Measurements from ENCODE around the gene ZDHHC8. TPM values are rescaled to one million over a fixed set of nuclear protein-coding genes. Genes with fewer than 3 reads are reported as not detected.

Gene ZDHHC8
- total and polyA plus RNA-seq, 3 experiments from 2014 or later = 4.4 to 80.7 (median 74.7) TPM

DNA sequence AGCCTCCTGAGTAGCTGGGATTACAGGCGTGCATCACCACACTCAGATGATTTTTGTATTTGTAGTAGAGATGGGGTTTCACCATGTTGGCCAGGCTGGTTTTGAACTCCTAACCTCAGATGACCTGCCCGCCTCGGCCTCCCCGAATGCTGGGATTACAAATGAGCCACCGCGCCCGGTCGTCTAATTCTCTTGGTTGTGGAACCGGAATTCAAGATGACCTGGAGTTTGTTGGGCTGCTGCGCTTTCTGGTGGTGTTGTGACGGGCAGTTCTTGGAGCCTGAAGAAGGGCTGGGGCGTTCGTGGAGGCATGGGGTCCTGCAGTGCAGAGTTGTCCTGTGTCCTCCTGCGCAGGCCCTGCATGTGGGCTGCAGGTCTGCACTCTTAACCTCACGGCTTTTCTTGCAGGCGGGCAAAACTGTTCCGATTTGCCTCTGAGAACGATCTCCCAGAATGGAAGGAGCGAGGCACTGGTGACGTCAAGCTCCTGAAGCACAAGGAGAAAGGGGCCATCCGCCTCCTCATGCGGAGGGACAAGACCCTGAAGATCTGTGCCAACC, 9.7 kb upstream of the ZDHHC8 start:
- H3K36me3 ChIP-seq (ENCODE audit: insufficient read depth, low read length) = peaks cover 49% of the 10 kb centered on the region
- ChIA-PET POLR2A (interaction anchor here (1.6 kb wide), 1 partner anchor 21 kb away, joined by 3 read pairs; no protein-coding TSS in a partner anchor), CTCF (no interaction called here)
- H3K4me1 Mint-ChIP-seq = peaks cover 31 to 53% (median 34%) of the 10 kb centered on the region in 3 donors
- H3K27ac Mint-ChIP-seq = peak overlapping the region in 5 of 8 donors; percentile 4 to 68 (median 36)
- H3K4me1 ChIP-seq (ENCODE audit: insufficient read depth, low read length) = peaks cover 22% of the 10 kb centered on the region
- H3K4me3 ChIP-seq (ENCODE audit: low read length) = no peak overlapping the region
- H3K27me3 ChIP-seq (ENCODE audit: insufficient read depth, low read length, poor library complexity, severe bottlenecking) = no peaks in the 10 kb centered on the region
- no peak for DNase-seq
- H3K36me3 Mint-ChIP-seq = peaks cover 0 to 64% (median under 1%) of the 10 kb centered on the region in 3 donors
- H3K9me3 ChIP-seq (ENCODE audit: low read length) = no peaks in the 10 kb centered on the region
- H3K4me3 Mint-ChIP-seq = peak overlapping the region in 1 of 7 donors; percentile 34
- H3K9me3 Mint-ChIP-seq = no peaks in the 10 kb centered on the region
- H3K27me3 Mint-ChIP-seq = no peaks in the 10 kb centered on the region
- no peak overlapping the region for H3K27ac ChIP-seq (ENCODE audit: low read depth, low read length)

DNA sequence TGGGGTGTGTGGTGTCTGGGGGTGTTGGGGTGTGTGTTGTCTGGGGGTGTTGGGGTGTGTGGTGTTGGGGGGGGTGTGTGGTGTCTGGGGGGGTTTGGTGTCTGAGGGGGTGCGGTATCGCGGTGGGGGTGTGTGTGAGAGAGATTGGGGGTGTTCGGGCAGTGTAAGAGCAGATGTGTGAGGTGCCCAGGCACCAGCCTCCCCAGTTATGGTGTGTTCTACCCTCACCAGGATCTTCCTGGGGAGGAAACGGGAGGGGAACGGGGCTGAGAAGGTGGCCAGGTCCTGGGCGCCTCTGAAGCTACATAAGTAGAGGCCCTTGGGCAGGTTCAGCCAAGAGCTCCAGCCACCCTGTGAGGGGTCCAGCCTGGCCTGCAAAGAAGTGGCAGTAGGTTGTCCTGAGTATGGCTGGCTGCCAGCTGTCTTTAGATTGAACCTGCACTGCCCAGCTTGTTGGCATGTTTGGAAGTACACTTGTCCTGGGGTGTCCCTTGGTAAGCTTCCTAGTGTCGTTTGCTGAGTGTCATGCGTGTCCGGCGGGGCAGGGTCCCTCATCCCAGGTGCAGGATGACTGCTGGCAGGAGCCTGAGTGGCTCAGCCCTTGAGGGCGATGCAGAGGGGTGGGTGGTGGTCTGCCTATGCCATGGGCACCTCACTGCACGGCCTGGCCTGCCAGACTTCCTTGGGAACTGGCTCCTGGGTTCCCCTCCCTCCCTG, 8.1 kb upstream of the ZDHHC8 start:
- H3K4me1 Mint-ChIP-seq = peaks cover 25 to 41% (median 27%) of the 10 kb centered on the region in 3 donors
- Histone ChIP-seq H3K36me3 (ENCODE audit: insufficient read depth, low read length) (peaks cover 49% of the 10 kb centered on the region), H3K27ac (ENCODE audit: low read depth, low read length) (no peak overlapping the region), H3K27me3 (ENCODE audit: insufficient read depth, low read length, poor library complexity, severe bottlenecking) (no peaks in the 10 kb centered on the region), H3K9me3 (ENCODE audit: low read length) (no peaks in the 10 kb centered on the region), H3K4me3 (ENCODE audit: low read length) (no peak overlapping the region), H3K4me1 (ENCODE audit: insufficient read depth, low read length) (peaks cover 16% of the 10 kb centered on the region)
- ChIA-PET CTCF (interaction anchor here (1.1 to 1.5 kb wide), 2 partner anchors 13 to 22 kb away, joined by 3 read pairs; no protein-coding TSS in a partner anchor), POLR2A (no interaction called here)
- H3K9me3 Mint-ChIP-seq = no peaks in the 10 kb centered on the region
- peaks cover 0 to 71% (median 2%) of the 10 kb centered on the region in 3 donors for H3K36me3 Mint-ChIP-seq
- H3K27me3 Mint-ChIP-seq = no peaks in the 10 kb centered on the region
- peak overlapping the region in 6 of 8 donors; percentile 34 to 94 (median 72) for H3K27ac Mint-ChIP-seq
- DNase-seq = peak in 1 of 5 donors; percentile 26
- H3K4me3 Mint-ChIP-seq = peak overlapping the region in 2 of 7 donors; percentile 14 to 74

DNA sequence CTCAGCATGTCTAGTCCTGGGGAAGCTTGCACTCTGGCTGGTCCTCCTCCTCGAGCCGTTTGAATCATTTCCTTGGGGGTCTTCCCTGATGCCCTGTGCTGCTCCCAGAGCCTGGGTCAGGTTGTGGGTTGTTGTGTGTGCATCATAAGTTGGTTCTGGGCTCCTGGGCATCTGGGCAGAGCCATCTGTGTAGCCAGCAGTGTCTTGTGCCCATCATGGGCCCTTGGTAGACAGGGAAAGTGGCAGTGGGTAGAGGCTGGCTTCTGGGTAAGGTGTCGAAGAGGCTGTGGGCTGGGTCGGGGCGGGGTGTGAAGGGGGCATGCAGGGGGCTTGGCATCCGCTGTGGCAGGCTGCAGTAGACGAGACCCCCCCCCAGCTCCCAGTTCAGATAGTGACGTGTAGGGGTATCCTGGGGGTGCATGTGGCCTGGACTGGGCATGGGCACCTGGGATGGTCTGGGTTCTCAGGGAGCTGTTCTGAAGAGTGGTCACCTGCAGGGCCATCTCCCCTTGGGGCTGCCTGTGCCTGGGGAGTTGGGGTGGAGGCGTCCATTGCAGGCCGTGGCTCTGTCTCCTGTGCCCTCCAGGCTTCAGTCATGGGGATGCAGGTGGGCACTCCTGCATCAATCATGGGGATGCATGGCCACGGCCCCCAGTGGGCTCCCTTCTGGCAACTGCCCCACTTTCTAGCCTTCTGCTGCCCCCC, 7.4 kb upstream of the ZDHHC8 start:
- DNase-seq = no peak
- peaks cover 20 to 39% (median 25%) of the 10 kb centered on the region in 3 donors for H3K4me1 Mint-ChIP-seq
- H3K27ac Mint-ChIP-seq = peak overlapping the region in 2 of 8 donors; percentile 48 to 75
- Histone ChIP-seq H3K36me3 (ENCODE audit: insufficient read depth, low read length) (peaks cover 43% of the 10 kb centered on the region), H3K4me3 (ENCODE audit: low read length) (no peak overlapping the region), H3K4me1 (ENCODE audit: insufficient read depth, low read length) (peaks cover 12% of the 10 kb centered on the region), H3K9me3 (ENCODE audit: low read length) (no peaks in the 10 kb centered on the region), H3K27ac (ENCODE audit: low read depth, low read length) (no peak overlapping the region), H3K27me3 (ENCODE audit: insufficient read depth, low read length, poor library complexity, severe bottlenecking) (no peaks in the 10 kb centered on the region)
- H3K36me3 Mint-ChIP-seq = peaks cover 0 to 68% (median 2%) of the 10 kb centered on the region in 3 donors
- ChIA-PET CTCF (interaction anchor here (1.1 to 1.5 kb wide), 2 partner anchors 13 to 23 kb away, joined by 3 read pairs; no protein-coding TSS in a partner anchor), POLR2A (no interaction called here)
- H3K9me3 Mint-ChIP-seq = no peaks in the 10 kb centered on the region
- no peaks in the 10 kb centered on the region for H3K27me3 Mint-ChIP-seq
- no peak overlapping the region for H3K4me3 Mint-ChIP-seq

DNA sequence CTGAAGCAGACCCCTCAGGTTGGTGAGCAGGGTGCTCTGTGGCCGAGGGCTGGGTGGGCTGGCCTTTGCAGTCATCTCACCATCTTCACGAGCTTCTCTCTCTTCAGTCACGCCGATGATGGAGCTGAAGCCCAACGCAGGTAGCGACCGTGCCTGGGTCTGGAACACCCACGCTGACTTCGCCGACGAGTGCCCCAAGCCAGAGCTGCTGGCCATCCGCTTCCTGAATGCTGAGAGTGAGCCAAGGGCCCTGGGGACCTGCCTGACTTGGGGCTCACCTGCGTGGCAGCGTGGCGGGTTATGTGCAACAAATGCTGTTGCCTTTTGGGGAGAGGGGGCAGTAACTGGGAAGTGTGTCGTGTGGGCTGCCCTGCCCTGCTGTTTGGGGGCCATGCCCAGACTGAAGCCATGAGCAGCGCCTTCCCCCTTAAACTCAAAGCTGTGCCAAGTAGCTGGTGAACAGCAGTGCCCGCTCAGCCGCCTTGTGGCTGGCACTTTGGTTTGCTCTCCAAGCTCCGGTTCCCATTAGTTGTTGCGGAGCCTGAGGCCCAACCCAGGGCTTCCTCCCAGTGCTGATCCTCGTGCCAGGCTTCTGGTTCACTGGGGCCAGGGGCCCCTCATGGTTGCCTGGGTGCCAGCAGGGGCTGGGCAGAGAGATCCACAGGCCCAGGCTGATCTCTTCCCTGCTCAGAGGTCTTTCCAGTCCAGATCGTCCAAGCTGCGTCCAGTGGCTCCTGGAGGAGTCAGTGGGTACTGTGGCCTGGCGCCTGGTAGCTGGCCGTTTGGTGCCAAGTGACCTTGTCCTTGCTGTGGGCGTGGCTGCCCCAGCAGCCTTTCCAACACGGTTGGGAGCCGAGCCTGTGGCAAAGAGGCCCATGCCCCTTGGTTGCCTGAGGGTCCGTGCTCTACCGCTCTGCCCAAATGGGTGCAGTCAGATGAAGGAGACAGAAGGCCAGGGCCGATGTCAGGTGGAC, 6.1 kb upstream of the ZDHHC8 start:
- Histone ChIP-seq H3K27me3 (ENCODE audit: insufficient read depth, low read length, poor library complexity, severe bottlenecking) (no peaks in the 10 kb centered on the region), H3K4me1 (ENCODE audit: insufficient read depth, low read length) (peaks cover 14% of the 10 kb centered on the region), H3K9me3 (ENCODE audit: low read length) (no peaks in the 10 kb centered on the region), H3K36me3 (ENCODE audit: insufficient read depth, low read length) (peaks cover 32% of the 10 kb centered on the region), H3K4me3 (ENCODE audit: low read length) (no peak overlapping the region), H3K27ac (ENCODE audit: low read depth, low read length) (no peak overlapping the region)
- POLR2A ChIA-PET = no interaction called here
- H3K27me3 Mint-ChIP-seq = no peaks in the 10 kb centered on the region
- no peak for DNase-seq
- H3K27ac Mint-ChIP-seq = peak overlapping the region in 2 of 8 donors; percentile 33 to 48
- peaks cover 16 to 38% (median 23%) of the 10 kb centered on the region in 3 donors for H3K4me1 Mint-ChIP-seq
- CTCF ChIA-PET = interaction anchor here (1.5 kb wide), 1 partner anchor 15 kb away, joined by 3 read pairs; no protein-coding TSS in a partner anchor
- no peak overlapping the region for H3K4me3 Mint-ChIP-seq
- H3K9me3 Mint-ChIP-seq = no peaks in the 10 kb centered on the region
- H3K36me3 Mint-ChIP-seq = peaks cover 0 to 55% (median 2%) of the 10 kb centered on the region in 3 donors

DNA sequence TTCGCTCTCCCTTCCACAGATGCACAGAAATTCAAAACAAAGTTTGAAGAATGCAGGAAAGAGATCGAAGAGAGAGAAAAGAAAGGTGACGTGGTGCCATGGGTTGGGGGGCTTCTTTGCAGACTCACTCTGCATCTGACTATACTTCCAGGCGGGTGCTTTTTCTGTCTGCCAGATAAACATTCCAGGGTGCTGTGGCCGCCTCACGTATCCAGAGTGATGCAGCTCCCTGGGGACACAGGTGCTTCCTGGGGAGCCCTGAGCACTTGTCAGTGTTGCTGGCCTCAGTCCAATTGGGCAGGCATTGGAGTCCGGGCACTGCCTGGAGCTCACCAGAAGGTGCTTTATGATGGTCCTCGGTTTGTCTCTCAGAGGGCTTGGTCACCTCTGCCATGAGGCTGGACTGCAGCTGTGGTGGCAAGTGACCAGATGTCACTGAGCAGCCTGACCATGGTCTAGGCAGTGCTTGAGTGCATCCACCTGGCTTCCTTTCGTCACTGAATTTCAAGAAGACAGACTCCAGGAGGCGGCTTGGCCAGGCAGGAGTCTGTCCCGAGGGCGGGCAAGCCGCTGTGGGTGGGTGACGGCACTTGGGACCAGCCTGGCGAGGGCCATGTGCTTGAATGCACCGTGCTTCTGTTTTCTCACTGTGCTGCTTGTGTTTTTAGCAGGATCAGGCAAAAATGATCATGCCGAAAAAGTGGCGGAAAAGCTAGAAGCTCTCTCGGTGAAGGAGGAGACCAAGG, 5.1 kb upstream of the ZDHHC8 start:
- Mint-ChIP-seq H3K36me3 (peaks cover 0 to 51% (median 2%) of the 10 kb centered on the region in 3 donors), H3K4me1 (peaks cover 16 to 33% (median 23%) of the 10 kb centered on the region in 3 donors), H3K9me3 (no peaks in the 10 kb centered on the region), H3K27me3 (no peaks in the 10 kb centered on the region), H3K4me3 (no peak overlapping the region), H3K27ac (peak overlapping the region in 2 of 8 donors; percentile 32 to 79)
- Histone ChIP-seq H3K36me3 (ENCODE audit: insufficient read depth, low read length) (peaks cover 26% of the 10 kb centered on the region), H3K9me3 (ENCODE audit: low read length) (no peaks in the 10 kb centered on the region), H3K4me1 (ENCODE audit: insufficient read depth, low read length) (peaks cover 18% of the 10 kb centered on the region), H3K27ac (ENCODE audit: low read depth, low read length) (no peak overlapping the region), H3K4me3 (ENCODE audit: low read length) (no peak overlapping the region), H3K27me3 (ENCODE audit: insufficient read depth, low read length, poor library complexity, severe bottlenecking) (no peaks in the 10 kb centered on the region)
- ChIA-PET CTCF (no interaction called here), POLR2A (no interaction called here)
- DNase-seq = no peak

DNA sequence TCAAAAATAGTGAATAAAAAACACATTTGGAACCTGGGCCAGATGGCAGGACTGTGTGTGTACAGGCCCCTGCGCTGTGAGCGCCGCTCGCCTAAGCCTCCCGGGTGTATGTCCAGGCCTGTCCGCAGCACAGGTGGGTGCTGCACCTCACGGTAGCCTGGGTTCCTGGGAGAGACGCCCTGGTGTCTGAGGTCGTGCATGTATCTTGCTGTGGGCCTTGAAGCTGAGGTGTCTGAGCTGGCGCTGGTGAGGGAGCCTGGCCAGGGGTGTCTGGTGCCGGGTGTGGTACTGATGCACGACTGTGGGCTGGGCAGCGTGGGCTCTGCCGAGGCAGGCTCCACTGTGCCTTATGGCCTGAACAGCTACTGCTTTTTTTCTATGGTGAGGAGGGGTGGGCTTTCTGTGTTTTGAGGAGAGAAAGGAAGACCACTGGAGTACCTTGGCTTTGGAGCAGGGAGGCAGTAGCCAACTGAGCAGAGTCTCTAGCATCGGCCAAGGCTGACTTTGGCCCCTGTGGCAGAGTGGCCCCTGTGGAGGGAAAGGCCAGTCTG, 4.2 kb upstream of the ZDHHC8 start:
- H3K27ac ChIP-seq (ENCODE audit: low read depth, low read length) = no peak overlapping the region
- peaks cover 19% of the 10 kb centered on the region for H3K4me1 ChIP-seq (ENCODE audit: insufficient read depth, low read length)
- H3K4me1 Mint-ChIP-seq = peaks cover 11 to 25% (median 13%) of the 10 kb centered on the region in 3 donors
- no peaks in the 10 kb centered on the region for H3K9me3 Mint-ChIP-seq
- peaks cover 0 to 42% (median 2%) of the 10 kb centered on the region in 3 donors for H3K36me3 Mint-ChIP-seq
- H3K9me3 ChIP-seq (ENCODE audit: low read length) = no peaks in the 10 kb centered on the region
- no peaks in the 10 kb centered on the region for H3K27me3 ChIP-seq (ENCODE audit: insufficient read depth, low read length, poor library complexity, severe bottlenecking)
- no peaks in the 10 kb centered on the region for H3K27me3 Mint-ChIP-seq
- no peak overlapping the region for H3K4me3 Mint-ChIP-seq
- peak overlapping the region in 3 of 8 donors; percentile 44 to 79 (median 58) for H3K27ac Mint-ChIP-seq
- DNase-seq = no peak
- ChIA-PET POLR2A (no interaction called here), CTCF (interaction anchor here (3.5 kb wide), 1 partner anchor 155 kb away, joined by 25 read pairs; no protein-coding TSS in a partner anchor)
- H3K4me3 ChIP-seq (ENCODE audit: low read length) = no peak overlapping the region
- peaks cover 16% of the 10 kb centered on the region for H3K36me3 ChIP-seq (ENCODE audit: insufficient read depth, low read length)
